K562 (cell line): ENCODE data around the gene ENTPD6. TPM values are rescaled to one million over a fixed set of nuclear protein-coding genes. Genes with fewer than 3 reads are reported as not detected.

Source experiments
- ATAC-seq: fragments of 200-7000 bp; cut with Tn5 transposase; 3 replicates; pipeline ENCODE4 v1.9.1; 2020; ENCODE audit warnings: moderate library complexity
- BruUV-seq: library from RNA; stranded (reverse); fragments of 400-500 nt; replicated peaks from 2 replicates; lab custom pipeline; 2021; lab: Mats Ljungman, UMichigan
- CTCF ChIA-PET: fragments of 300-600 bp; formaldehyde crosslinking; extraction: SDS; loops from one replicate; lab custom pipeline; 2021; ENCODE audit warnings: low intra/inter-chr PET ratio; lab: Yijun Ruan, JAX
- POLR2A ChIA-PET: fragments of 300-600, 350-650 bp; sonication (Branson Sonifier 250); formaldehyde crosslinking; extraction: SDS; loops from one replicate; lab custom pipeline; 2021; ENCODE audit warnings: antibody characterized with exemption, inconsistent platforms; lab: Yijun Ruan, JAX
- DNase-seq, 4 experiments: peaks; one replicate each; pipeline versions ENCODE4 v3.0.0 to v3.0.0-alpha.2; 2011 to 2018; ENCODE audit warnings: low spot score in 3 of 4, mixed read lengths in 3 of 4; ENCODE audit errors: extremely low read depth in 1 of 4
- FAIRE-seq: peaks from 2 replicates; lab custom pipeline; 2011; peaks lifted over from hg19 to GRCh38; lab: Jason Lieb, UNC
- H2AFZ ChIP-seq: 2 replicates; pipeline ENCODE4 v1.6.0; 2011; ENCODE audit warnings: low read depth, low read length, control low read depth, inconsistent platforms
- H3K27ac ChIP-seq: fragments of 200-600 bp; 3 replicates; pipeline ENCODE4 v1.8.0; 2011; ENCODE audit warnings: low read depth, mild to moderate bottlenecking, control low read depth, inconsistent platforms, low read length, moderate library complexity, mixed read lengths; ENCODE audit errors: extremely low read depth
- H3K27me3 ChIP-seq, 2 experiments: fragments of 300-600 bp in 1 of 2; 2 replicates in 1 of 2; 3 replicates in 1 of 2; pipeline versions ENCODE4 v1.6.0 to v1.8.0; 2011; ENCODE audit warnings: inconsistent platforms in 2 of 2, low read length in 2 of 2, mild to moderate bottlenecking in 1 of 2, mixed read lengths in 1 of 2, moderate library complexity in 1 of 2; ENCODE audit not compliant: control insufficient read depth in 2 of 2, insufficient read depth in 2 of 2
- H3K36me3 ChIP-seq: fragments of 300-600 bp; 3 replicates; pipeline ENCODE4 v1.8.0; 2011; ENCODE audit warnings: mild to moderate bottlenecking, low read length, inconsistent platforms; ENCODE audit not compliant: control insufficient read depth, insufficient read depth
- H3K4me1 ChIP-seq, 2 experiments: fragments of 200-600 bp in 1 of 2; replicated peaks in 1 of 2; 2 replicates in 1 of 2; 3 replicates in 1 of 2; pipeline versions ENCODE4 v1.5.1 to v1.8.0; 2011; ENCODE audit warnings: inconsistent platforms in 2 of 2, low read length in 2 of 2, mild to moderate bottlenecking in 1 of 2, mixed read lengths in 1 of 2, moderate library complexity in 1 of 2; ENCODE audit not compliant: control insufficient read depth in 2 of 2, insufficient read depth in 2 of 2
- H3K4me2 ChIP-seq: 2 replicates; pipeline ENCODE4 v1.6.1; 2011; ENCODE audit warnings: low read length, control low read depth, inconsistent platforms, mixed read lengths; ENCODE audit not compliant: insufficient read depth
- H3K4me3 ChIP-seq: fragments of 200-600 bp; sonication (generic), shearing (Covaris generic); 2 replicates; pipeline ENCODE4 v1.5.1; 2016; ENCODE audit warnings: control low read depth, inconsistent platforms
- H3K79me2 ChIP-seq: fragments of 200-600 bp; 3 replicates; pipeline ENCODE4 v1.8.0; 2011; ENCODE audit warnings: low read length, inconsistent platforms; ENCODE audit not compliant: control insufficient read depth, insufficient read depth
- H3K9ac ChIP-seq, 2 experiments: 2 replicates each; pipeline versions ENCODE4 v1.6.0 to v1.6.1; 2011; ENCODE audit warnings: low read depth in 2 of 2, low read length in 2 of 2, control low read depth in 1 of 2, inconsistent platforms in 1 of 2, mild to moderate bottlenecking in 1 of 2, mixed read lengths in 1 of 2; ENCODE audit not compliant: insufficient read depth in 1 of 2
- H3K9me1 ChIP-seq: one replicate; pipeline ENCODE4 v1.6.0; 2011; ENCODE audit warnings: inconsistent platforms, mild to moderate bottlenecking, low read length, moderate library complexity; ENCODE audit not compliant: control insufficient read depth, insufficient read depth
- H3K9me3 ChIP-seq: replicated peaks from 2 replicates; pipeline ENCODE4 v1.5.1; 2011; ENCODE audit warnings: low read depth, low read length, inconsistent platforms; ENCODE audit not compliant: control insufficient read depth, insufficient read depth
- H4K20me1 ChIP-seq: replicated peaks from 2 replicates; pipeline ENCODE4 v1.6.1; 2011; ENCODE audit warnings: low read length, inconsistent platforms, mixed read lengths; ENCODE audit not compliant: control insufficient read depth, insufficient read depth
- CLOCK ChIP-seq: fragments of 250-450 bp; sonication (Bioruptor Pico); IDR thresholded peaks from 2 replicates; pipeline ENCODE4 v1.4.0; 2020; ENCODE audit warnings: mild to moderate bottlenecking, moderate library complexity, borderline replicate concordance
- ILK ChIP-seq: fragments of 450-650 bp; IDR thresholded peaks from 2 replicates; pipeline ENCODE4 v1.6.1; 2016; ENCODE audit warnings: missing genetic modification characterization, low read depth, mild to moderate bottlenecking, missing compliant biosample characterization, moderate library complexity, borderline replicate concordance
- MCM7 ChIP-seq, 2 experiments: fragments of 450-650 bp; IDR thresholded peaks; 2 replicates each; pipeline ENCODE4 v1.6.1; 2016 to 2018
- MEF2A ChIP-seq: IDR thresholded peaks from 2 replicates; pipeline ENCODE4 v1.6.1; 2011; ENCODE audit warnings: low read depth, mild to moderate bottlenecking, low read length, moderate library complexity; ENCODE audit not compliant: control insufficient read depth
- ZKSCAN3 ChIP-seq: fragments of 250-450 bp; sonication (Bioruptor Pico); IDR thresholded peaks from 2 replicates; pipeline ENCODE4 v1.4.0; 2020
- WGBS: fragments of 100-300 bp; shearing (Covaris generic); methylation state at CpG from one replicate; pipeline ENCODE4 v1.1.6; 2016; ENCODE audit warnings: low coverage, mixed read lengths; ENCODE audit not compliant: insufficient coverage; ENCODE audit errors: missing lambda C conversion rate; 5-methylcytosine and 5-hydroxymethylcytosine counted together
- in situ Hi-C: fragments of 300-500 bp; cut with MboI; formaldehyde crosslinking; loops from 4 replicates; pipeline ENCODE4 v1.15.0; 2018; ENCODE audit warnings: inconsistent platforms, mixed read lengths
- intact Hi-C: fragments of 100-400 bp; cut with micrococcal nuclease; formaldehyde crosslinking; loops from 2 replicates; pipeline ENCODE4 v1.14.2; 2022
- polyA plus RNA-seq, 8 experiments: library from polyadenylated mRNA; depleted of rRNA in 4 of 8; stranded (reverse) in 5 of 8; unstranded in 3 of 8; fragments of >200 nt; fragmentation: Nextera tagmentation in 2 of 8; fragmentation: Illumina TruSeq in 1 of 8; extraction: Ambion mirVana in 2 of 8; extraction: Trizol in 1 of 8; gene quantifications; 2 replicates each; pipeline versions ENCODE4 v1.2.1 to v1.2.3, GENCODE V29; 2011 to 2014; ENCODE audit warnings: inconsistent platforms in 1 of 8, missing spikeins in 1 of 8
- total RNA-seq, 7 experiments: library from RNA; depleted of rRNA in 6 of 7; stranded (reverse); fragments of >200 nt in 6 of 7; fragmentation: Illumina TruSeq in 2 of 7; extraction: Trizol in 2 of 7; gene quantifications; 2 replicates each; pipeline versions ENCODE4 v1.2.1 to v1.2.3, GENCODE V29; 2011 to 2021; ENCODE audit warnings: low replicate concordance in 1 of 7
- TF ChIP-seq, protein P1 (sequence below): sonication (generic); formaldehyde crosslinking; IDR thresholded peaks from 2 replicates; pipeline ENCODE4 v1.8.0; 2023; ENCODE audit warnings: missing genetic modification reagents, mild to moderate bottlenecking, borderline replicate concordance

Gene ENTPD6
- total and polyA plus RNA-seq, 9 of the 15 experiments (the other 6 are each of a cell fraction or from before 2014, with no cell fraction given): 0.82 to 36.8 (median 22.4) TPM

GRCh38 chr20:25206063-25206403, 10.5 kb downstream of the ENTPD6 start:
- ChIA-PET CTCF (no interaction called here), POLR2A (no interaction called here)
- H3K36me3 ChIP-seq: peaks cover 9% of the 10 kb centered on the region; the same call in 2 of the 3 replicates
- BruUV-seq: no TSS peak
- TF ChIP-seq MEF2A (no peak), MCM7 (IDR thresholded peaks at IDR 0.05) (no peak), CLOCK (CRISPR knock-in tag) (no peak), ZKSCAN3 (CRISPR knock-in tag) (no peak), ILK (tag) (no peak)
- TF ChIP-seq, protein P1, sequence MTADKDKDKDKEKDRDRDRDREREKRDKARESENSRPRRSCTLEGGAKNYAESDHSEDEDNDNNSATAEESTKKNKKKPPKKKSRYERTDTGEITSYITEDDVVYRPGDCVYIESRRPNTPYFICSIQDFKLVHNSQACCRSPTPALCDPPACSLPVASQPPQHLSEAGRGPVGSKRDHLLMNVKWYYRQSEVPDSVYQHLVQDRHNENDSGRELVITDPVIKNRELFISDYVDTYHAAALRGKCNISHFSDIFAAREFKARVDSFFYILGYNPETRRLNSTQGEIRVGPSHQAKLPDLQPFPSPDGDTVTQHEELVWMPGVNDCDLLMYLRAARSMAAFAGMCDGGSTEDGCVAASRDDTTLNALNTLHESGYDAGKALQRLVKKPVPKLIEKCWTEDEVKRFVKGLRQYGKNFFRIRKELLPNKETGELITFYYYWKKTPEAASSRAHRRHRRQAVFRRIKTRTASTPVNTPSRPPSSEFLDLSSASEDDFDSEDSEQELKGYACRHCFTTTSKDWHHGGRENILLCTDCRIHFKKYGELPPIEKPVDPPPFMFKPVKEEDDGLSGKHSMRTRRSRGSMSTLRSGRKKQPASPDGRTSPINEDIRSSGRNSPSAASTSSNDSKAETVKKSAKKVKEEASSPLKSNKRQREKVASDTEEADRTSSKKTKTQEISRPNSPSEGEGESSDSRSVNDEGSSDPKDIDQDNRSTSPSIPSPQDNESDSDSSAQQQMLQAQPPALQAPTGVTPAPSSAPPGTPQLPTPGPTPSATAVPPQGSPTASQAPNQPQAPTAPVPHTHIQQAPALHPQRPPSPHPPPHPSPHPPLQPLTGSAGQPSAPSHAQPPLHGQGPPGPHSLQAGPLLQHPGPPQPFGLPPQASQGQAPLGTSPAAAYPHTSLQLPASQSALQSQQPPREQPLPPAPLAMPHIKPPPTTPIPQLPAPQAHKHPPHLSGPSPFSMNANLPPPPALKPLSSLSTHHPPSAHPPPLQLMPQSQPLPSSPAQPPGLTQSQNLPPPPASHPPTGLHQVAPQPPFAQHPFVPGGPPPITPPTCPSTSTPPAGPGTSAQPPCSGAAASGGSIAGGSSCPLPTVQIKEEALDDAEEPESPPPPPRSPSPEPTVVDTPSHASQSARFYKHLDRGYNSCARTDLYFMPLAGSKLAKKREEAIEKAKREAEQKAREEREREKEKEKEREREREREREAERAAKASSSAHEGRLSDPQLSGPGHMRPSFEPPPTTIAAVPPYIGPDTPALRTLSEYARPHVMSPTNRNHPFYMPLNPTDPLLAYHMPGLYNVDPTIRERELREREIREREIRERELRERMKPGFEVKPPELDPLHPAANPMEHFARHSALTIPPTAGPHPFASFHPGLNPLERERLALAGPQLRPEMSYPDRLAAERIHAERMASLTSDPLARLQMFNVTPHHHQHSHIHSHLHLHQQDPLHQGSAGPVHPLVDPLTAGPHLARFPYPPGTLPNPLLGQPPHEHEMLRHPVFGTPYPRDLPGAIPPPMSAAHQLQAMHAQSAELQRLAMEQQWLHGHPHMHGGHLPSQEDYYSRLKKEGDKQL: no peak
- TF ChIP-seq, all 486 proteins: peak for 0
- Histone ChIP-seq H3K4me2 (no peak overlapping the region), H3K27me3 (no peaks in the 10 kb centered on the region), H3K79me2 (peaks cover 12% of the 10 kb centered on the region), H4K20me1 (peaks cover 5% of the 10 kb centered on the region; the same call in 1 of the 2 replicates), H3K9me1 (no peaks in the 10 kb centered on the region), H3K4me3 (no peak overlapping the region), H3K27ac (no peak overlapping the region), H2AFZ (no peak overlapping the region), H3K4me1 (peaks cover 0 to 14% of the 10 kb centered on the region in 2 experiments; a peak in 2 of 5 replicates), H3K9ac (no peak overlapping the region; a peak in 1 of 4 replicates), H3K9me3 (no peaks in the 10 kb centered on the region)
- FAIRE-seq: no peak
- intact Hi-C loops: no loop called here
- ATAC-seq: no peak
- in situ Hi-C loops: no loop called here
- no peak for DNase-seq
- WGBS: 78% methylated on average over 7 of the region's 9 CpGs
